HG02885 (cell line): ENCODE data around the gene MAST4.
"Not testable (repeated sequence)": the region's sequence is repeated elsewhere in the genome, so short reads cannot be mapped to it uniquely, and the experiment has no call there.

ENCODE experiments used
- ATAC-seq: cut with Tn5 transposase; IDR thresholded peaks from one replicate; pipeline ENCODE4 v1.9.1; 2021; ENCODE audit warnings: mild to moderate bottlenecking; ENCODE audit not compliant: unreplicated experiment, poor library complexity

The MAST4 gene

GRCh38 chr5:66739021-66739420 lies 142.8 kb downstream of the MAST4 start:
- ATAC-seq, result no peak

GRCh38 chr5:66739951-66740350 lies 143.8 kb downstream of the MAST4 start:
- ATAC-seq, result no peak

GRCh38 chr5:66741394-66741793 lies 145.2 kb downstream of the MAST4 start:
- no peak for ATAC-seq

- ATAC-seq, result no peak
Measured at GRCh38 chr5:66742083-66742895, 146.1 kb downstream of the MAST4 start.

GRCh38 chr5:66742896-66743247 lies 146.7 kb downstream of the MAST4 start:
- no peak for ATAC-seq

GRCh38 chr5:66743344-66743743 lies 147.2 kb downstream of the MAST4 start:
- ATAC-seq, result no peak

- no peak for ATAC-seq
Measured at GRCh38 chr5:66744040-66744439, 147.8 kb downstream of the MAST4 start.

- no peak for ATAC-seq
Measured at GRCh38 chr5:66745297-66745696, 149.1 kb downstream of the MAST4 start.

GRCh38 chr5:66747607-66748006 lies 151.4 kb downstream of the MAST4 start:
- no peak for ATAC-seq

GRCh38 chr5:66752668-66753067 lies 156.5 kb downstream of the MAST4 start:
- not testable (repeated sequence) for ATAC-seq

- no peak for ATAC-seq
Measured at GRCh38 chr5:66757219-66757833, 161.1 kb downstream of the MAST4 start.

GRCh38 chr5:66757834-66758371 lies 161.7 kb downstream of the MAST4 start:
- no peak for ATAC-seq

- ATAC-seq, result no peak
Measured at GRCh38 chr5:66769030-66769733, 173.0 kb downstream of the MAST4 start.

GRCh38 chr5:66769839-66770617 lies 173.8 kb downstream of the MAST4 start:
- ATAC-seq, result no peak

- no peak for ATAC-seq
Measured at GRCh38 chr5:66777868-66778267, 181.7 kb downstream of the MAST4 start.

- ATAC-seq, result no peak
Measured at GRCh38 chr5:66779528-66779927, 183.3 kb downstream of the MAST4 start.

- ATAC-seq, result no peak
Measured at GRCh38 chr5:66788556-66788955, 192.4 kb downstream of the MAST4 start.

GRCh38 chr5:66789434-66789833 lies 193.2 kb downstream of the MAST4 start:
- ATAC-seq, result no peak

GRCh38 chr5:66793049-66793448 lies 196.9 kb downstream of the MAST4 start:
- ATAC-seq, result no peak

- ATAC-seq, result no peak
Measured at GRCh38 chr5:66795682-66796081, 199.5 kb downstream of the MAST4 start.
